Muscle of leg (tissue), 9 donors: ENCODE results near the gene SERPINB12. TPM values are rescaled to one million over a fixed set of nuclear protein-coding genes. Genes with fewer than 3 reads are reported as not detected.

Experiments
- polyA plus RNA-seq, 8 donors: library from polyadenylated mRNA; unstranded; fragments of 120-200 nt; gene quantifications; one replicate each; pipeline versions ENCODE4 v1.2.1 to v1.2.3, GENCODE V29; 2013; ENCODE audit warnings: inconsistent platforms in 1 of 8, low replicate concordance in 1 of 8; ENCODE audit not compliant: insufficient read length in 8 of 8, insufficient read depth in 1 of 8
- total RNA-seq: library from RNA; stranded (reverse); fragments of 120-200 nt; gene quantifications from one replicate; pipeline ENCODE4 v1.2.4, GENCODE V29; 2013

The SERPINB12 gene
- total and polyA plus RNA-seq, 9 donors: 0.23 to 1.3 (median 0.43) TPM

Other genes starting within 250 kb of the SERPINB12 start
- gene BCL2, start 222.6 kb upstream of the SERPINB12 start, total RNA-seq: 19.8 TPM
- 10 to 100 TPM; 13.0 to 22.3 (median 16.2) TPM for gene BCL2, start 222.6 kb upstream of the SERPINB12 start, polyA plus RNA-seq
- 13.9 TPM for gene KDSR, start 175.2 kb upstream of the SERPINB12 start, total RNA-seq
- gene KDSR, start 175.2 kb upstream of the SERPINB12 start, polyA plus RNA-seq: 10 to 100 TPM; 18.8 to 34.7 (median 24.7) TPM
- gene VPS4B, start 119.9 kb upstream of the SERPINB12 start, total RNA-seq: 26.6 TPM
- gene VPS4B, start 119.9 kb upstream of the SERPINB12 start, polyA plus RNA-seq: 10 to 100 TPM; 19.6 to 35.0 (median 23.8) TPM
- not detected for gene SERPINB5, start 65.4 kb upstream of the SERPINB12 start, total RNA-seq
- 1 to 10 TPM in 1 of 8 donors, under 1 TPM in 2, not detected in 5; 0.26 to 4.3 (median 0.76) TPM for gene SERPINB5, start 65.4 kb upstream of the SERPINB12 start, polyA plus RNA-seq
- gene SERPINB13, start 45.0 kb downstream of the SERPINB12 start, total RNA-seq: not detected
- 1 to 10 TPM in 1 of 8 donors, under 1 TPM in 2, not detected in 5; 0.04 to 3.1 (median 0.16) TPM for gene SERPINB13, start 45.0 kb downstream of the SERPINB12 start, polyA plus RNA-seq
- not detected for gene SERPINB4, start 101.9 kb downstream of the SERPINB12 start, total RNA-seq
- gene SERPINB4, start 101.9 kb downstream of the SERPINB12 start, polyA plus RNA-seq: under 1 TPM in 2 of 8 donors, not detected in 6; 0.23 to 0.34 TPM
- gene SERPINB3, start 119.5 kb downstream of the SERPINB12 start, total RNA-seq: not detected
- under 1 TPM in 1 of 8 donors, not detected in 7; 0.65 TPM for gene SERPINB3, start 119.5 kb downstream of the SERPINB12 start, polyA plus RNA-seq
- not detected for gene SERPINB11, start 160.6 kb downstream of the SERPINB12 start, total RNA-seq
- gene SERPINB11, start 160.6 kb downstream of the SERPINB12 start, polyA plus RNA-seq: not detected
- gene SERPINB7, start 233.0 kb downstream of the SERPINB12 start, total RNA-seq: not detected
- 10 to 100 TPM in 1 of 8 donors, under 1 TPM in 2, not detected in 5; 0.12 to 10.1 (median 0.42) TPM for gene SERPINB7, start 233.0 kb downstream of the SERPINB12 start, polyA plus RNA-seq